ENCODE measurements around the gene SEC61B. TPM values are rescaled to one million over a fixed set of nuclear protein-coding genes. Genes with fewer than 3 reads are reported as not detected.

The SEC61B gene
- total RNA-seq, 1 experiment from 2014 or later: 125 TPM

GRCh38 chr9:99190597-99191283 is 31.3 kb upstream of the SEC61B start:
- TF ChIP-seq POLR2AphosphoS5 (IDR thresholded peaks at IDR 0.05; ENCODE audit: low read depth, low read length): no peak
- TF ChIP-seq CBX3 (IDR thresholded peaks at IDR 0.05; ENCODE audit: low read depth): no peak
- no peak for TF ChIP-seq CTCF (IDR thresholded peaks at IDR 0.05 in 2 of 3, conservative IDR thresholded peaks at IDR 0.05 in 1 of 3; ENCODE audit: borderline replicate concordance in 1 of 3, insufficient read depth in 1 of 3, low read depth in 2 of 3, low read length in 2 of 3)
- no peak for TF ChIP-seq ZFX (IDR thresholded peaks at IDR 0.05)
- TF ChIP-seq MAX (IDR thresholded peaks at IDR 0.05): no peak
- no peak for TF ChIP-seq FOSL1 (IDR thresholded peaks at IDR 0.05; ENCODE audit: low read depth)
- no peak for TF ChIP-seq TCF7L2 (IDR thresholded peaks at IDR 0.05; ENCODE audit: borderline replicate concordance, extremely low read depth, insufficient read depth, insufficient read length)
- TF ChIP-seq EZH2phosphoT487 (IDR thresholded peaks at IDR 0.05; ENCODE audit: borderline replicate concordance): no peak
- TF ChIP-seq CEBPB (IDR thresholded peaks at IDR 0.05; ENCODE audit: low read depth): no peak
- no peak for TF ChIP-seq SRF (IDR thresholded peaks at IDR 0.05; ENCODE audit: low read depth)
- no peak for TF ChIP-seq JUND (IDR thresholded peaks at IDR 0.05)
- no peak for TF ChIP-seq REST (IDR thresholded peaks at IDR 0.05; ENCODE audit: low read depth)
- TF ChIP-seq POLR2A (IDR thresholded peaks at IDR 0.05; ENCODE audit: borderline replicate concordance, extremely low read depth, insufficient read depth, insufficient read length): no peak
- no peak for TF ChIP-seq SIN3A (IDR thresholded peaks at IDR 0.05; ENCODE audit: low read depth)
- no peak for TF ChIP-seq ELF1 (IDR thresholded peaks at IDR 0.05; ENCODE audit: borderline replicate concordance, low read depth)
- TF ChIP-seq YY1 (IDR thresholded peaks at IDR 0.05; ENCODE audit: extremely low read depth, insufficient replicate concordance, low read depth, low read length): no peak
- TF ChIP-seq ZNF274 (IDR thresholded peaks at IDR 0.05; ENCODE audit: low read depth, low read length): no peak
- no peak for TF ChIP-seq ATF3 (IDR thresholded peaks at IDR 0.05)
- no peak for ATAC-seq
- no peak overlapping the region for H3K27ac ChIP-seq (ENCODE audit: low read depth, low read length)
- no peaks in the 10 kb centered on the region for H3K36me3 ChIP-seq (ENCODE audit: control insufficient read depth in 1 of 2, insufficient read depth in 2 of 2, low read length in 2 of 2)
- no peaks in the 10 kb centered on the region for H3K9me3 ChIP-seq (ENCODE audit: control insufficient read depth in 1 of 2, insufficient read depth in 1 of 2, low read depth in 1 of 2, low read length in 2 of 2)
- no peaks in the 10 kb centered on the region for H3K79me2 ChIP-seq (ENCODE audit: insufficient read depth, low read length)
- no peak for DNase-seq (ENCODE audit: low read depth, low spot score)
- BruUV-seq (replicated peaks): no TSS peak
- H3K9ac ChIP-seq (ENCODE audit: low read length): no peak overlapping the region
- H3K27me3 ChIP-seq (ENCODE audit: insufficient read depth, low read length): peaks cover 6% of the 10 kb centered on the region; the same call in 1 of the 2 replicates
- intact Hi-C loops (cut with micrococcal nuclease): no loop called here
- POLR2A ChIA-PET: no interaction called here
- no peak overlapping the region for H3K4me3 ChIP-seq (replicated peaks in 1 of 2; ENCODE audit: low read depth in 1 of 2, low read length in 2 of 2)
- no peaks in the 10 kb centered on the region for H3K4me1 ChIP-seq (ENCODE audit: control insufficient read depth in 1 of 2, insufficient read depth in 2 of 2, low read length in 2 of 2)
- H4K20me1 ChIP-seq (ENCODE audit: insufficient read depth): no peaks in the 10 kb centered on the region
- H2AFZ ChIP-seq (ENCODE audit: low read depth, low read length, poor library complexity, severe bottlenecking): no peak overlapping the region
- CTCF ChIA-PET: no interaction called here
- no peaks in the 10 kb centered on the region for H3K9me2 ChIP-seq (ENCODE audit: insufficient read depth)
- H3K4me2 ChIP-seq (ENCODE audit: low read length): no peak overlapping the region
- RAD21 ChIA-PET (ENCODE audit: low non-redundant PET in 1 of 2, low total read pairs in 2 of 2, uncharacterized antibody in 2 of 2, unreplicated experiment in 2 of 2): no interaction called here
